Testis (tissue), 3 donors: Measurements from ENCODE around the gene ALX3. TPM values are rescaled to one million over a fixed set of nuclear protein-coding genes. Genes with fewer than 3 reads are reported as not detected.
A peak's percentile ranks its signal among the peaks of the same experiment; 100 is the strongest.

Source experiments
- DNase-seq: peaks from one replicate; pipeline ENCODE4 v3.0.0-alpha.2; 2019
- H3K27ac ChIP-seq, 2 donors: fragments of 200-600 bp; sonication (generic); one replicate each; pipeline ENCODE4 v1.5.1; 2019
- H3K27me3 ChIP-seq: fragments of 200-600 bp; sonication (generic); one replicate; pipeline ENCODE4 v1.5.1; 2019
- H3K36me3 ChIP-seq: fragments of 200-600 bp; sonication (generic); one replicate; pipeline ENCODE4 v1.5.1; 2017; ENCODE audit warnings: low read depth; ENCODE audit errors: missing control alignments
- H3K4me1 ChIP-seq: fragments of 200-600 bp; sonication (generic); one replicate; pipeline ENCODE4 v1.5.1; 2019
- H3K4me3 ChIP-seq, 2 donors: fragments of 200-600 bp; sonication (generic); one replicate each; pipeline ENCODE4 v1.5.1; 2017 to 2019
- H3K9me3 ChIP-seq: fragments of 200-600 bp; sonication (generic); one replicate; pipeline ENCODE4 v1.5.1; 2017
- CTCF ChIP-seq, 3 experiments: fragments of 450-650 bp in 2 of 3; fragments of 200-600 bp in 1 of 3; sonication (generic) in 1 of 3; IDR thresholded peaks; one replicate each; pipeline ENCODE4 v1.5.1; 2016 to 2019; ENCODE audit warnings: antibody characterized with exemption in 3 of 3, mild to moderate bottlenecking in 2 of 3, moderate library complexity in 1 of 3
- POLR2A ChIP-seq: fragments of 450-650 bp; IDR thresholded peaks from one replicate; pipeline ENCODE4 v1.6.1; 2017; ENCODE audit warnings: antibody characterized with exemption, mild to moderate bottlenecking, moderate library complexity
- WGBS, 2 donors: methylation state at CpG; one replicate each; pipeline ENCODE4 v1.1.5; 2018; 5-methylcytosine and 5-hydroxymethylcytosine counted together
- intact Hi-C: fragments of 100-400 bp; cut with DNase I; formaldehyde crosslinking; loops from one replicate; pipeline ENCODE4 v1.15.1; 2023; ENCODE audit warnings: low total_unique reads
- polyA plus RNA-seq: library from polyadenylated mRNA; stranded (reverse); fragments of 350-450 nt; fragmentation: Illumina TruSeq; extraction: RNeasy Lipid Tissue Mini Kit (QIAGEN cat#74804); gene quantifications from one replicate; pipeline ENCODE4 v1.2.3, GENCODE V29; 2014; ENCODE audit warnings: low read depth, low replicate concordance; ENCODE audit not compliant: insufficient read depth
- total RNA-seq, 2 donors: library from RNA; depleted of rRNA; stranded (reverse); fragments of >200 nt; gene quantifications; one replicate each; pipeline ENCODE4 v1.2.3, GENCODE V29; 2016

ALX3 gene
- total and polyA plus RNA-seq, 3 donors from 2014 or later = 0.31 to 0.79 (median 0.49) TPM

DNA sequence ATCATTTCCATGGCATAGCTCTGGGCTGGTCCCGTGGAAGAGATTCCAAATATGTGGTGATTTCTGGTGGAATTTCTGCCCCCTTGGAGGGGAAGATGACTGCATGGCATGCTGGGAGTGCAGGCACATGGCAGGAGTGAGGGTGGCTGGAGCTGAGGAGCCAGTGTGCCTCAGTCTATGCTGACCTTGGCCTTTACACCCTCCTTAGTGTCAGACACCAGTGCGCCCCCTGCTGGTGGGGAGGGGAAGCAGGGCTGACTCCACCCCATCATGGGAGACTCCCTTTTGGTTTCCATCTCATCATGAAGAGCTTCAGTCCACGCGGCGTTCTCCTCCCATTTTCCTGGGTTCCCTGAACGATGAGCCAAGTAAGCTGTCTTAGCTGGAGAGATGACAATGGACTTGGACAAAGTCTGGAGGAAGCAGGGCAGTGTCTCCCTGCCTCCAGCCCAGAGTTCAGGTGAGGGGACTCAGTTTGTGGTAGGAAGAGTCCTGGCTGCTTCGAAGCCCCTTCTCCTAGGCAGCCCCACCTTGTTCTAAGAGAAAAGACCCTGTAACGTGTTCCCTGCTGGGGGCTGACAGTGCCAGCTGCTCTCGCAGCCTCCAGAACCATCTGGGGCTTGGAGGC lies 10.3 kb downstream of the ALX3 start:
- DNase-seq = peak; percentile 60
- WGBS, 2 donors = 80 to 88% methylated on average over 7 to 9 of the region's 9 CpGs
- H3K36me3 ChIP-seq = no peaks in the 10 kb centered on the region

GRCh38 chr1:110059133-110059863 lies 11.2 kb downstream of the ALX3 start:
- Histone ChIP-seq H3K4me3 (no peak overlapping the region), H3K9me3 (no peaks in the 10 kb centered on the region), H3K36me3 (no peaks in the 10 kb centered on the region), H3K27ac (no peak overlapping the region), H3K27me3 (no peaks in the 10 kb centered on the region), H3K4me1 (peaks cover 11% of the 10 kb centered on the region)
- intact Hi-C loops = no loop called here
- no peak for DNase-seq
- WGBS, 2 donors = 84 to 93% methylated on average over 6 of the region's 6 CpGs
- no peak for TF ChIP-seq CTCF (IDR thresholded peaks at IDR 0.05)

More for the DNA sequence above, 10.3 kb downstream of the ALX3 start:
- no peaks in the 10 kb centered on the region for H3K27me3 ChIP-seq
- H3K4me1 ChIP-seq = peaks cover 11% of the 10 kb centered on the region
- TF ChIP-seq POLR2A (no peak), CTCF (IDR thresholded peaks at IDR 0.05) (peak; percentile 44 to 75 (median 46))
- intact Hi-C loops = no loop called here
- H3K9me3 ChIP-seq = no peaks in the 10 kb centered on the region
- no peak overlapping the region for H3K27ac ChIP-seq
- no peak overlapping the region for H3K4me3 ChIP-seq

- H3K4me3 ChIP-seq = no peak overlapping the region
- no peak overlapping the region for H3K27ac ChIP-seq
- intact Hi-C loops = no loop called here
- H3K36me3 ChIP-seq = no peaks in the 10 kb centered on the region
- H3K27me3 ChIP-seq = no peaks in the 10 kb centered on the region
- TF ChIP-seq POLR2A (no peak), CTCF (IDR thresholded peaks at IDR 0.05) (no peak)
- DNase-seq = no peak
- 77 to 80% methylated on average over 1 of the region's 1 CpG for WGBS, 2 donors
- peaks cover 11% of the 10 kb centered on the region for H3K4me1 ChIP-seq
- H3K9me3 ChIP-seq = no peaks in the 10 kb centered on the region
Observed at GRCh38 chr1:110058591-110058990, 11.9 kb downstream of the ALX3 start.

- peaks cover 11% of the 10 kb centered on the region for H3K4me1 ChIP-seq
- DNase-seq = no peak
- H3K4me3 ChIP-seq = no peak overlapping the region
- H3K27me3 ChIP-seq = no peaks in the 10 kb centered on the region
- no peak overlapping the region for H3K27ac ChIP-seq
- H3K9me3 ChIP-seq = no peaks in the 10 kb centered on the region
- intact Hi-C loops = no loop called here
- TF ChIP-seq CTCF (IDR thresholded peaks at IDR 0.05) = no peak
- TF ChIP-seq POLR2A = no peak
- H3K36me3 ChIP-seq = no peaks in the 10 kb centered on the region
- 49 to 73% methylated on average over 7 of the region's 7 CpGs for WGBS, 2 donors
Observed at GRCh38 chr1:110057963-110058518, 12.4 kb downstream of the ALX3 start.
